ENCODE data around the gene OR10G6.
"Not testable (repeated sequence)": the region's sequence is repeated elsewhere in the genome, so short reads cannot be mapped to it uniquely, and the experiment has no call there.

Gene OR10G6

GRCh38 chr11:123995119-123995518, at the start of gene OR10G6:
OR10G6 (minus strand) TSS chr11:123995161; CDS start chr11:123995161, 0 bp downstream.
- no peak for DNase-seq (ENCODE audit: low read depth in 2 of 2)

- no peak for DNase-seq (ENCODE audit: low read depth in 2 of 2)
These were observed 48.5 kb upstream of the OR10G6 start for GRCh38 chr11:124043420-124043819.

- no peak for DNase-seq (ENCODE audit: low read depth in 2 of 2)
These were observed 46.3 kb upstream of the OR10G6 start, which contains the start of gene OR10G7 for GRCh38 chr11:124041254-124041653. OR10G7 (minus strand) TSS chr11:124041325; CDS start chr11:124039001, 2,324 bp downstream.

- no peak for DNase-seq (ENCODE audit: low read depth in 2 of 2)
These were observed 44.6 kb upstream of the OR10G6 start for GRCh38 chr11:124039557-124039956.

GRCh38 chr11:124036666-124037065, 41.7 kb upstream of the OR10G6 start:
- no peak for DNase-seq (ENCODE audit: low read depth in 2 of 2)

GRCh38 chr11:124026498-124026897, 31.5 kb upstream of the OR10G6 start, which contains the start of gene OR10G8:
OR10G8 (plus strand) TSS chr11:124026798; CDS start chr11:124029623, 2,825 bp downstream.
- DNase-seq (ENCODE audit: low read depth in 2 of 2): no peak

GRCh38 chr11:124015837-124016236, 20.9 kb upstream of the OR10G6 start:
- DNase-seq (ENCODE audit: low read depth in 2 of 2): not testable (repeated sequence)

- no peak for DNase-seq (ENCODE audit: low read depth in 2 of 2)
These were observed 17.7 kb upstream of the OR10G6 start, which contains the start of gene OR10G4 for GRCh38 chr11:124012697-124013096. OR10G4 (plus strand) TSS chr11:124012997; CDS start chr11:124015575, 2,578 bp downstream.

GRCh38 chr11:123979311-123979710, 15.7 kb downstream of the OR10G6 start:
- DNase-seq (ENCODE audit: low read depth in 2 of 2): no peak

GRCh38 chr11:123977731-123978347, 17.1 kb downstream of the OR10G6 start, which contains the start of gene OR10S1:
OR10S1 (minus strand) TSS chr11:123977781; CDS start chr11:123977664, 117 bp downstream.
- no peak for DNase-seq (ENCODE audit: low read depth in 2 of 2)

- DNase-seq (ENCODE audit: low read depth in 2 of 2): no peak
These were observed 18.0 kb downstream of the OR10G6 start for GRCh38 chr11:123976770-123977560.

GRCh38 chr11:123973816-123974215, 21.1 kb downstream of the OR10G6 start:
- DNase-seq (ENCODE audit: low read depth in 2 of 2): no peak

GRCh38 chr11:123956752-123957151, 38.2 kb downstream of the OR10G6 start:
- no peak for DNase-seq (ENCODE audit: low read depth in 2 of 2)

- no peak for DNase-seq (ENCODE audit: low read depth in 2 of 2)
These were observed 49.8 kb downstream of the OR10G6 start for GRCh38 chr11:123945132-123945531.
